NT2/D1 (cell line): ENCODE measurements around the gene SDHAF4.

Source experiments
- SUZ12 ChIP-seq: IDR thresholded peaks from 2 replicates; pipeline ENCODE4 v1.6.1; 2011; ENCODE audit not compliant: insufficient read length, insufficient read depth; ENCODE audit errors: extremely low read depth
- YY1 ChIP-seq: IDR thresholded peaks from 2 replicates; pipeline ENCODE4 v1.6.1; 2011; ENCODE audit not compliant: insufficient read length, insufficient read depth

GRCh38 chr6:70552974-70553373 is 13.8 kb upstream of the SDHAF4 start:
- TF ChIP-seq YY1 (no peak), SUZ12 (no peak)
